Hematopoietic multipotent progenitor cell treated with erythropoietin and hydrocortisone succinate and interleukin-3 and kit ligand, for 8 days (in vitro differentiated cells): ENCODE results near the gene GRIA1.

Experiments used
- DNase-seq: peaks from one replicate; pipeline ENCODE4 v3.0.0-alpha.2; 2015

The GRIA1 gene

GRCh38 chr5:153745778-153746395 is 255.4 kb downstream of the GRIA1 start:
- no peak for DNase-seq

GRCh38 chr5:153746440-153746839 is 256.0 kb downstream of the GRIA1 start:
- no peak for DNase-seq

- DNase-seq, result no peak
Measured at GRCh38 chr5:153748823-153749222, 258.4 kb downstream of the GRIA1 start.

- no peak for DNase-seq
Measured at GRCh38 chr5:153749960-153750359, 259.5 kb downstream of the GRIA1 start.

- DNase-seq, result no peak
Measured at GRCh38 chr5:153751251-153751650, 260.8 kb downstream of the GRIA1 start.

GRCh38 chr5:153752890-153753289 is 262.4 kb downstream of the GRIA1 start:
- DNase-seq, result no peak

GRCh38 chr5:153753645-153754432 is 263.4 kb downstream of the GRIA1 start:
- no peak for DNase-seq

- DNase-seq, result no peak
Measured at GRCh38 chr5:153755913-153756500, 265.5 kb downstream of the GRIA1 start.

- no peak for DNase-seq
Measured at GRCh38 chr5:153756540-153756939, 266.1 kb downstream of the GRIA1 start.

GRCh38 chr5:153765987-153766386 is 275.5 kb downstream of the GRIA1 start:
- DNase-seq, result no peak

- DNase-seq, result no peak
Measured at GRCh38 chr5:153767221-153768188, 277.0 kb downstream of the GRIA1 start.

- DNase-seq, result no peak
Measured at GRCh38 chr5:153770066-153770465, 279.6 kb downstream of the GRIA1 start.

GRCh38 chr5:153774686-153775085 is 284.2 kb downstream of the GRIA1 start:
- DNase-seq, result no peak

GRCh38 chr5:153775923-153776322 is 285.5 kb downstream of the GRIA1 start:
- no peak for DNase-seq

- no peak for DNase-seq
Measured at GRCh38 chr5:153777681-153778581, 287.5 kb downstream of the GRIA1 start.

GRCh38 chr5:153779836-153780235 is 289.4 kb downstream of the GRIA1 start:
- no peak for DNase-seq

GRCh38 chr5:153780876-153781705 is 290.6 kb downstream of the GRIA1 start:
- DNase-seq, result no peak

GRCh38 chr5:153782589-153783361 is 292.3 kb downstream of the GRIA1 start:
- no peak for DNase-seq

GRCh38 chr5:153783362-153783658 is 292.8 kb downstream of the GRIA1 start:
- no peak for DNase-seq

- no peak for DNase-seq
Measured at GRCh38 chr5:153784277-153784676, 293.8 kb downstream of the GRIA1 start.
